NCI-H748 (cell line): ENCODE measurements around the gene CAMK1D.

Experiments
- DNase-seq: peaks from one replicate; lab custom pipeline; 2025; ENCODE audit not compliant: unreplicated experiment; lab: John Stamatoyannopoulos, UW

CAMK1D gene

DNA sequence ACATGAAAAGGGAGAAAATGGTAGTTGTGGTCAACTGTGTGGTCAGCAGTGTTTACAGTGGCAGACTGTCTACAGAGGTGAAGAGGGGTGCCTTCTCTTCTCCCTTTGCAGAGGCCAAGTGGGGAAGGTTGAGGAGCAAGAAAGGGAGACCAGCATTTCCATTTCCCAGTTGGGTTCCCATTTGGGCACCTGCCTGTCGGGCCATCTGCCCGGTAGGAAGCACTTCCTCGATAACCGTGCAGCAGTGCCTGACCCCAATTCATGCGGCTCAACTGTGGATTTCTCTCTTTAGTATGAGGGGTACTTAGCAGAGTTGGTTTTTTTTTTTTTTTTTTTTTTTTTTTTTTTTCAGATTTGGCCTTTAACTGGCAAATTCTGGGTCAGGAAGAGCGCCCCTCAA lies 525.2 kb downstream of the CAMK1D start:
- DNase-seq = no peak

DNA sequence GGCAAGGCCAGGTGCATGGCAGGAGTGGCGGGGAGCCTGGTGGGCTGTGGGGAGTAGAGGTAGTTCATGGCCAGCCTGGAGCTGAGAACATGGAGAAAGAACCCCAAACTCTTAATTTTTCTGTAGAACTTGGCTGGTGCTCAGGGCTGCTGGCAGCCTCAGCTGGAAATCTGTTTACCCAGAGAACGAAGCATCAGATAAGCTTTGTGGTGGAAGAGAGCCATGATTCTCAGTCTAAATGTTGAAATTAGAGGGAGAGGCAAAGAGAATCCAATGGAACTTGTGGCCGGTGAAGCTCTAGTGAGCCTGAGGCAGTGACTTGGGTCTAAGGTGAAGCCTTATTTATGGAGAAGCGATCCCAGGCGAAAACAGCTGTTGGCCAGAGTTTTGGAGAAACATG lies 525.8 kb downstream of the CAMK1D start:
- no peak for DNase-seq

DNA sequence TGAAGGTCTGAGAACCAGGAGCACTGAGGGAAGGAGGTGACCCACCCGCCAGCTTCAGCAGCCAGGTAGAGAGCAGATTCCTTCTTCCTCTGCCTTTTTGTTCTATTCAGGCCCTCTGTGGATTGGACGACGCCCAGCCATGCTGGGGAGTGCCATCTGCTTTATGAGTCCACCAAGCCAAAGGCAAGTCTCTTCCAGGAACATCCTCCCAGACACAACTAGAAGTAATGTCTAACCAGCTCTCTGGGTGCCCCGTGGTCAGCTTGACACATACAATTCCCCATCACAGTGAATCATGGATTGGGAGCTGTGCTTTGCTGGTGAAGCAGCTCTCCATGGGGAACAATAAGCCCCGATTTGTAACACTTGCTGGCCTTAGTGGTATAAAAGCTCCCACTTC lies 526.9 kb downstream of the CAMK1D start:
- no peak for DNase-seq

DNA sequence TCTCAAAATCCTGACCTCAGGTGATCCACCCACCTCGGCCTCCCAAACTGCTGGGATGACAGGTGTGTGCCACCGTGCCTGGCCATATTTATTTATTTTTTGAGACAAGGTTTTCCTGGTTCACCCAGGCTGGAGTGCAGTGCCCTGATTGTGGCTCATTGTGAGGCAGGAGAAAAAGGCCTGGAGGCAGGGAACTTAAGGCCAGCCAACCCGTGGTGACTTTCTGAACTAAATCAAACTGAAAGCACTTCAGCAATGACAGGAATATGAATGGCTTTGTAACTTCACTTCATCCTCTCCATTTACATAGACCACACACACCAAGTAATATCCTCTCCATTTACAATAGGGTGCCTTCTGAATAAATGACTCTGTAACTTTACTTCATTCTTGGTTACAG lies 527.8 kb downstream of the CAMK1D start:
- no peak for DNase-seq

GRCh38 chr10:12880423-12880822 lies 531.1 kb downstream of the CAMK1D start:
- no peak for DNase-seq

DNA sequence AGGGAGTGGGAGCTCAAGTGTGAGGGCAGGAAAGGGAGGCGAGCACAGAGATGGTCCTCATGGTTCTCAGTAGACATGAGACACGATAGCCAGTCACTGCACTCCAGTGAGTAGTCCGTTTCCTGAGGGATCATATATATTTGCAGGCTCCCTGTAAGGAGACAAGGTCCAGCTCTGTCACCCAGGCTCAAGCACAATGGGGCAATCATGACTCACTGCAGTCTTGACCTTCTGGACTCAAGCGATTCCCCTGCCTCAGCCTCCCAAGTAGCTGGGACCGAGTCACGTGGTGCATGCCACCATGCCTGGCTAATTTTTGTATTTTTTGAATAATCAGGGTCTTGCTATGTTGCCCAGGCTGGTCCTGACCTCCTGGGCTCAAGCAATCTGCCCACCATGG lies 535.5 kb downstream of the CAMK1D start:
- no peak for DNase-seq
